ENCODE data around the gene KLHDC4.

- no peak for TF ChIP-seq CTCF (IDR thresholded peaks at IDR 0.05; ENCODE audit: low read length)
- no peak for TF ChIP-seq EZH2 (optimal IDR thresholded peaks at IDR 0.05; ENCODE audit: low read depth, low read length)
- TF ChIP-seq EZH2phosphoT487 (IDR thresholded peaks at IDR 0.05; ENCODE audit: low read length): no peak
Measured at GRCh38 chr16:87791295-87792204, 25.8 kb upstream of the KLHDC4 start.

All from MM.1S (cell line).